Gastroesophageal sphincter (tissue), 4 donors: ENCODE data around the gene NEUROD2. TPM values are rescaled to one million over a fixed set of nuclear protein-coding genes. Genes with fewer than 3 reads are reported as not detected.
A peak's percentile ranks its signal among the peaks of the same experiment; 100 is the strongest.

ENCODE experiments used
- ATAC-seq: fragments of 150-250 bp; one replicate; pipeline ENCODE4 v1.9.1; 2016; ENCODE audit warnings: mild to moderate bottlenecking, moderate library complexity
- H3K27ac ChIP-seq, 4 donors: fragments of 200-600 bp; sonication (generic) in 3 of 4; 1 replicate in 3 of 4; 2 replicates in 1 of 4; pipeline ENCODE4 v1.5.1; 2016 to 2019
- H3K27me3 ChIP-seq: fragments of 200-600 bp; sonication (generic); one replicate; pipeline ENCODE4 v1.5.1; 2019
- H3K36me3 ChIP-seq, 2 donors: fragments of 200-600 bp; sonication (generic); one replicate each; pipeline ENCODE4 v1.5.1; 2019; ENCODE audit warnings: control low read depth in 1 of 2
- H3K4me1 ChIP-seq, 3 donors: fragments of 200-600 bp; sonication (generic); 1 replicate in 2 of 3; 2 replicates in 1 of 3; pipeline ENCODE4 v1.5.1; 2016 to 2019; ENCODE audit warnings: control low read depth in 2 of 3
- H3K4me3 ChIP-seq, 2 donors: fragments of 200-600 bp; sonication (generic); one replicate each; pipeline ENCODE4 v1.5.1; 2019; ENCODE audit warnings: mild to moderate bottlenecking in 1 of 2, moderate library complexity in 1 of 2
- H3K9me3 ChIP-seq, 3 donors: fragments of 200-600 bp; sonication (generic); one replicate each; pipeline ENCODE4 v1.5.1; 2017 to 2019; ENCODE audit warnings: control low read depth in 2 of 3
- CTCF ChIP-seq, 4 experiments: fragments of 200-600 bp in 2 of 4; fragments of 450-650 bp in 2 of 4; sonication (generic) in 1 of 4; IDR thresholded peaks; one replicate each; pipeline ENCODE4 v1.5.1; 2017 to 2019; ENCODE audit warnings: antibody characterized with exemption in 4 of 4, mild to moderate bottlenecking in 2 of 4, moderate library complexity in 2 of 4
- EP300 ChIP-seq: sonication (generic); formaldehyde crosslinking; IDR thresholded peaks from one replicate; pipeline ENCODE4 v1.6.1; 2017; ENCODE audit warnings: antibody characterized with exemption, mild to moderate bottlenecking
- POLR2A ChIP-seq, 2 donors: fragments of 450-650 bp; IDR thresholded peaks; one replicate each; pipeline ENCODE4 v1.6.1; 2017; ENCODE audit warnings: antibody characterized with exemption in 2 of 2, mild to moderate bottlenecking in 2 of 2, moderate library complexity in 1 of 2
- POLR2AphosphoS5 ChIP-seq: sonication (generic); formaldehyde crosslinking; IDR thresholded peaks from one replicate; pipeline ENCODE4 v1.6.1; 2017; ENCODE audit warnings: antibody characterized with exemption
- WGBS, 2 donors: methylation state at CpG; one replicate each; pipeline ENCODE4 v1.1.5; 2018; ENCODE audit warnings: low coverage in 1 of 2; 5-methylcytosine and 5-hydroxymethylcytosine counted together
- total RNA-seq, 4 donors: library from RNA; depleted of rRNA; stranded (reverse); fragments of >200 nt; gene quantifications; one replicate each; pipeline ENCODE4 v1.1.0, GENCODE V29; 2016

NEUROD2 gene
- total RNA-seq, 4 donors from 2014 or later = not detected

- TF ChIP-seq POLR2A (IDR thresholded peaks at IDR 0.05) = no peak
- no peak for TF ChIP-seq EP300
- TF ChIP-seq POLR2AphosphoS5 = no peak
- TF ChIP-seq CTCF (IDR thresholded peaks at IDR 0.05) = no peak
- Histone ChIP-seq H3K4me1 (peaks cover 0 to 38% (median 9%) of the 10 kb centered on the region in 3 donors), H3K27ac (no peak overlapping the region), H3K9me3 (no peaks in the 10 kb centered on the region), H3K4me3 (peak overlapping the region in 1 of 2 donors; percentile 1), H3K36me3 (no peaks in the 10 kb centered on the region), H3K27me3 (peaks cover 100% of the 10 kb centered on the region)
- WGBS, 2 donors = 0% methylated on average over 1 to 2 of the region's 17 CpGs
- no peak for ATAC-seq
Observed at GRCh38 chr17:39598630-39599003, 9.1 kb downstream of the NEUROD2 start.

GRCh38 chr17:39598047-39598481 lies 9.7 kb downstream of the NEUROD2 start:
- no peak for ATAC-seq
- Histone ChIP-seq H3K9me3 (no peaks in the 10 kb centered on the region), H3K4me1 (peaks cover 0 to 38% (median 9%) of the 10 kb centered on the region in 3 donors), H3K36me3 (no peaks in the 10 kb centered on the region), H3K27ac (no peak overlapping the region), H3K4me3 (no peak overlapping the region), H3K27me3 (peaks cover 100% of the 10 kb centered on the region)
- no peak for TF ChIP-seq POLR2AphosphoS5
- TF ChIP-seq CTCF (IDR thresholded peaks at IDR 0.05) = no peak
- no peak for TF ChIP-seq POLR2A (IDR thresholded peaks at IDR 0.05)
- no peak for TF ChIP-seq EP300
- WGBS, 2 donors = 5 to 7% methylated on average over 8 to 10 of the region's 13 CpGs

GRCh38 chr17:39597372-39598046 lies 10.2 kb downstream of the NEUROD2 start:
- no peak overlapping the region for H3K27ac ChIP-seq
- H3K4me1 ChIP-seq = peaks cover 0 to 38% (median 9%) of the 10 kb centered on the region in 3 donors
- no peak overlapping the region for H3K4me3 ChIP-seq
- H3K27me3 ChIP-seq = peaks cover 100% of the 10 kb centered on the region
- no peaks in the 10 kb centered on the region for H3K9me3 ChIP-seq
- WGBS, 2 donors = 4% methylated on average over 6 to 10 of the region's 22 CpGs
- no peak for ATAC-seq
- no peaks in the 10 kb centered on the region for H3K36me3 ChIP-seq
- no peak for TF ChIP-seq POLR2A (IDR thresholded peaks at IDR 0.05)
- no peak for TF ChIP-seq CTCF (IDR thresholded peaks at IDR 0.05)
- no peak for TF ChIP-seq EP300
- no peak for TF ChIP-seq POLR2AphosphoS5

- H3K27me3 ChIP-seq = peaks cover 100% of the 10 kb centered on the region
- no peak overlapping the region for H3K27ac ChIP-seq
- no peaks in the 10 kb centered on the region for H3K36me3 ChIP-seq
- no peak for TF ChIP-seq POLR2AphosphoS5
- TF ChIP-seq POLR2A (IDR thresholded peaks at IDR 0.05) = no peak
- no peak for TF ChIP-seq EP300
- no peak for TF ChIP-seq CTCF (IDR thresholded peaks at IDR 0.05)
- H3K4me1 ChIP-seq = peaks cover 0 to 38% (median 9%) of the 10 kb centered on the region in 3 donors
- no peak for ATAC-seq
- WGBS, 2 donors = 0% methylated on average over 7 to 10 of the region's 47 CpGs
- no peaks in the 10 kb centered on the region for H3K9me3 ChIP-seq
- H3K4me3 ChIP-seq = no peak overlapping the region
Observed at GRCh38 chr17:39596543-39597267, 11.0 kb downstream of the NEUROD2 start.
